B cell (primary cell): ENCODE data around the gene PLPP4. TPM values are rescaled to one million over a fixed set of nuclear protein-coding genes. Genes with fewer than 3 reads are reported as not detected.

Experiments
- ATAC-seq: fragments of 200-7000 bp; cut with Tn5 transposase; one replicate; pipeline ENCODE4 v1.10.0; 2021; ENCODE audit warnings: low read depth, mild to moderate bottlenecking, moderate number of reproducible peaks, moderate library complexity
- CTCF ChIA-PET: fragments of 350-600 bp; sonication (Branson Sonifier 250); formaldehyde crosslinking; loops from one replicate; lab custom pipeline; 2021; ENCODE audit warnings: antibody characterized with exemption, inconsistent platforms; lab: Charles Lee
- POLR2A ChIA-PET: fragments of 350-600 bp; sonication (Branson Sonifier 250); formaldehyde crosslinking; loops from one replicate; lab custom pipeline; 2021; ENCODE audit warnings: antibody characterized with exemption; lab: Charles Lee
- DNase-seq: peaks from one replicate; pipeline ENCODE4 v3.0.0; 2013
- H2AFZ ChIP-seq: 2 replicates; pipeline ENCODE4 v1.6.1; 2012; ENCODE audit warnings: mild to moderate bottlenecking, low read depth, low read length; ENCODE audit not compliant: insufficient read depth, poor library complexity, severe bottlenecking
- H3K27ac ChIP-seq, 2 donors: 1 replicate in 1 of 2; 2 replicates in 1 of 2; pipeline ENCODE4 v1.5.1; 2012 to 2013; ENCODE audit warnings: low read length in 2 of 2, mild to moderate bottlenecking in 2 of 2, moderate library complexity in 1 of 2
- H3K27me3 ChIP-seq, 4 experiments: fragments of 200-600 bp in 1 of 4; sonication (generic) in 1 of 4; replicated peaks in 1 of 4; 1 replicate in 2 of 4; 2 replicates in 2 of 4; pipeline versions ENCODE4 v1.6.1 to v1.7.0; 2013 to 2016; ENCODE audit warnings: low read length in 3 of 4, mild to moderate bottlenecking in 2 of 4, mixed read lengths in 1 of 4, moderate library complexity in 1 of 4; ENCODE audit not compliant: insufficient read depth in 4 of 4, control insufficient read depth in 3 of 4; ENCODE audit errors: control extremely low read depth in 1 of 4
- H3K36me3 ChIP-seq, 2 experiments: replicated peaks in 1 of 2; 1 replicate in 1 of 2; 2 replicates in 1 of 2; pipeline versions ENCODE4 v1.6.1 to v1.7.1; 2013; ENCODE audit warnings: low read length in 1 of 2; ENCODE audit not compliant: insufficient read depth in 2 of 2, control insufficient read depth in 1 of 2; ENCODE audit errors: control extremely low read depth in 1 of 2, extremely low read depth in 1 of 2
- H3K4me1 ChIP-seq, 2 donors: fragments of 200-600 bp in 1 of 2; sonication (generic) in 1 of 2; 1 replicate in 1 of 2; 2 replicates in 1 of 2; pipeline versions ENCODE4 v1.5.1 to v1.6.1; 2013 to 2017; ENCODE audit warnings: low read length in 2 of 2; ENCODE audit not compliant: control insufficient read depth in 2 of 2, insufficient read depth in 2 of 2
- H3K4me2 ChIP-seq: replicated peaks from 2 replicates; pipeline ENCODE3; 2012; ENCODE audit warnings: mild to moderate bottlenecking, low read depth, low read length; ENCODE audit not compliant: poor library complexity, severe bottlenecking
- H3K4me3 ChIP-seq, 5 experiments: fragments of 200-600 bp in 1 of 5; sonication (generic) in 1 of 5; 1 replicate in 3 of 5; 2 replicates in 2 of 5; pipeline versions ENCODE4 v1.5.1 to v1.7.0; 2011 to 2016; ENCODE audit warnings: low read length in 4 of 5, mild to moderate bottlenecking in 4 of 5, low read depth in 2 of 5, control low read depth in 1 of 5, moderate library complexity in 1 of 5; ENCODE audit not compliant: insufficient read depth in 1 of 5; ENCODE audit errors: control extremely low read depth in 1 of 5, extremely low read depth in 1 of 5
- H3K79me2 ChIP-seq: fragments of 200-600 bp; sonication (generic); one replicate; pipeline ENCODE4 v1.6.0; 2016; ENCODE audit warnings: low read length; ENCODE audit not compliant: control insufficient read depth, insufficient read depth
- H3K9ac ChIP-seq: fragments of 200-600 bp; sonication (generic); 2 replicates; pipeline ENCODE4 v1.6.1; 2017; ENCODE audit warnings: mild to moderate bottlenecking, low read length, moderate library complexity
- H3K9me3 ChIP-seq, 3 donors: one replicate each; pipeline versions ENCODE4 v1.6.1 to v1.7.1; 2013; ENCODE audit warnings: low read length in 2 of 3; ENCODE audit not compliant: control insufficient read depth in 2 of 3, insufficient read depth in 1 of 3; ENCODE audit errors: control extremely low read depth in 1 of 3
- H4K20me1 ChIP-seq: 2 replicates; pipeline ENCODE4 v1.6.0; 2012; ENCODE audit warnings: mild to moderate bottlenecking, low read length; ENCODE audit not compliant: insufficient read depth, control insufficient read depth, poor library complexity, severe bottlenecking
- H3K27ac Mint-ChIP-seq: one replicate; pipeline ENCODE4 v1.8.0; 2021; ENCODE audit warnings: mixed read lengths
- H3K27me3 Mint-ChIP-seq: one replicate; pipeline ENCODE4 v1.8.0; 2021; ENCODE audit warnings: mixed read lengths
- H3K4me1 Mint-ChIP-seq: one replicate; pipeline ENCODE4 v1.8.0; 2021; ENCODE audit warnings: mixed read lengths
- H3K4me3 Mint-ChIP-seq: one replicate; pipeline ENCODE4 v1.8.0; 2021; ENCODE audit warnings: mixed read lengths
- H3K9me3 Mint-ChIP-seq: one replicate; pipeline ENCODE4 v1.8.0; 2022; ENCODE audit warnings: mixed read lengths; ENCODE audit not compliant: insufficient read depth
- CTCF ChIP-seq: fragments of 200-600 bp; IDR thresholded peaks from one replicate; pipeline ENCODE4 v1.8.0; 2022; ENCODE audit warnings: antibody characterized with exemption, mild to moderate bottlenecking
- EZH2 ChIP-seq: IDR thresholded peaks from 2 replicates; pipeline ENCODE4 v1.6.1; 2012; ENCODE audit warnings: borderline replicate concordance, low read depth, mild to moderate bottlenecking, moderate library complexity, low read length; ENCODE audit not compliant: insufficient read depth, poor library complexity, severe bottlenecking
- WGBS: methylation state at CpG from one replicate; pipeline ENCODE4 v1.1.5; 2013; ENCODE audit warnings: missing lambda C conversion rate; ENCODE audit not compliant: insufficient coverage; 5-methylcytosine and 5-hydroxymethylcytosine counted together
- intact Hi-C: fragments of 100-400 bp; cut with micrococcal nuclease; formaldehyde crosslinking; loops from one replicate; pipeline ENCODE4 v1.10.0; 2022
- polyA plus RNA-seq: library from polyadenylated mRNA; depleted of rRNA; stranded (reverse); fragments of >200 nt; gene quantifications from 2 replicates; pipeline ENCODE4 v1.2.3, GENCODE V29; 2012
- total RNA-seq, 2 donors: library from RNA; stranded (reverse); fragments of 120-200 nt in 1 of 2; gene quantifications; 1 replicate in 1 of 2; 2 replicates in 1 of 2; pipeline versions ENCODE4 v1.2.3 to v1.2.4, GENCODE V29; 2013 to 2022

PLPP4 gene
- total and polyA plus RNA-seq, 2 donors (not counting 1 experiment from before 2014, with no cell fraction given) = not detected

GRCh38 chr10:120517881-120518484 is 61.0 kb downstream of the PLPP4 start:
- Histone ChIP-seq H3K9me3 (peaks cover 0 to 10% (median 0%) of the 10 kb centered on the region in 3 donors), H3K4me3 (no peak overlapping the region), H3K79me2 (no peaks in the 10 kb centered on the region), H4K20me1 (no peaks in the 10 kb centered on the region), H3K36me3 (no peaks in the 10 kb centered on the region), H3K27ac (no peak overlapping the region), H2AFZ (no peak overlapping the region), H3K4me2 (no peak overlapping the region), H3K9ac (no peak overlapping the region), H3K4me1 (no peaks in the 10 kb centered on the region), H3K27me3 (no peaks in the 10 kb centered on the region)
- H3K27ac Mint-ChIP-seq = no peak overlapping the region
- H3K9me3 Mint-ChIP-seq = no peaks in the 10 kb centered on the region
- intact Hi-C loops = no loop called here
- POLR2A ChIA-PET = no interaction called here
- TF ChIP-seq CTCF (no peak), EZH2 (no peak)
- 96% methylated on average over 9 of the region's 9 CpGs for WGBS
- H3K4me3 Mint-ChIP-seq = no peak overlapping the region
- peaks cover 3% of the 10 kb centered on the region for H3K27me3 Mint-ChIP-seq
- DNase-seq = no peak
- ATAC-seq = no peak
- no peaks in the 10 kb centered on the region for H3K4me1 Mint-ChIP-seq
- CTCF ChIA-PET = no interaction called here

GRCh38 chr10:120521880-120522279 is 64.9 kb downstream of the PLPP4 start:
- Histone ChIP-seq H3K79me2 (no peaks in the 10 kb centered on the region), H3K9me3 (peaks cover 0 to 3% (median 0%) of the 10 kb centered on the region in 3 donors), H3K4me3 (no peak overlapping the region), H3K36me3 (no peaks in the 10 kb centered on the region), H3K27ac (no peak overlapping the region), H3K9ac (no peak overlapping the region), H3K4me1 (no peaks in the 10 kb centered on the region), H4K20me1 (no peaks in the 10 kb centered on the region), H3K27me3 (no peaks in the 10 kb centered on the region), H3K4me2 (no peak overlapping the region), H2AFZ (no peak overlapping the region)
- no peaks in the 10 kb centered on the region for H3K9me3 Mint-ChIP-seq
- intact Hi-C loops = no loop called here
- ATAC-seq (no peak), DNase-seq (no peak)
- no peak for TF ChIP-seq CTCF
- TF ChIP-seq EZH2 = no peak
- H3K27me3 Mint-ChIP-seq = no peaks in the 10 kb centered on the region
- POLR2A ChIA-PET = no interaction called here
- no peak overlapping the region for H3K27ac Mint-ChIP-seq
- 80% methylated on average over 1 of the region's 3 CpGs for WGBS
- no peaks in the 10 kb centered on the region for H3K4me1 Mint-ChIP-seq
- CTCF ChIA-PET = no interaction called here
- no peak overlapping the region for H3K4me3 Mint-ChIP-seq
